ENCODE data around the gene GAREM1. TPM values are rescaled to one million over a fixed set of nuclear protein-coding genes. Genes with fewer than 3 reads are reported as not detected.

GAREM1 gene
- total and polyA plus RNA-seq, 9 of the 15 experiments (the other 6 are each of a cell fraction or from before 2014, with no cell fraction given) = 0.03 to 0.33 (median 0.07) TPM; not detected in 1

GRCh38 chr18:32244881-32245280 is 225.8 kb downstream of the GAREM1 start (continued):
- TF ChIP-seq, protein P1, sequence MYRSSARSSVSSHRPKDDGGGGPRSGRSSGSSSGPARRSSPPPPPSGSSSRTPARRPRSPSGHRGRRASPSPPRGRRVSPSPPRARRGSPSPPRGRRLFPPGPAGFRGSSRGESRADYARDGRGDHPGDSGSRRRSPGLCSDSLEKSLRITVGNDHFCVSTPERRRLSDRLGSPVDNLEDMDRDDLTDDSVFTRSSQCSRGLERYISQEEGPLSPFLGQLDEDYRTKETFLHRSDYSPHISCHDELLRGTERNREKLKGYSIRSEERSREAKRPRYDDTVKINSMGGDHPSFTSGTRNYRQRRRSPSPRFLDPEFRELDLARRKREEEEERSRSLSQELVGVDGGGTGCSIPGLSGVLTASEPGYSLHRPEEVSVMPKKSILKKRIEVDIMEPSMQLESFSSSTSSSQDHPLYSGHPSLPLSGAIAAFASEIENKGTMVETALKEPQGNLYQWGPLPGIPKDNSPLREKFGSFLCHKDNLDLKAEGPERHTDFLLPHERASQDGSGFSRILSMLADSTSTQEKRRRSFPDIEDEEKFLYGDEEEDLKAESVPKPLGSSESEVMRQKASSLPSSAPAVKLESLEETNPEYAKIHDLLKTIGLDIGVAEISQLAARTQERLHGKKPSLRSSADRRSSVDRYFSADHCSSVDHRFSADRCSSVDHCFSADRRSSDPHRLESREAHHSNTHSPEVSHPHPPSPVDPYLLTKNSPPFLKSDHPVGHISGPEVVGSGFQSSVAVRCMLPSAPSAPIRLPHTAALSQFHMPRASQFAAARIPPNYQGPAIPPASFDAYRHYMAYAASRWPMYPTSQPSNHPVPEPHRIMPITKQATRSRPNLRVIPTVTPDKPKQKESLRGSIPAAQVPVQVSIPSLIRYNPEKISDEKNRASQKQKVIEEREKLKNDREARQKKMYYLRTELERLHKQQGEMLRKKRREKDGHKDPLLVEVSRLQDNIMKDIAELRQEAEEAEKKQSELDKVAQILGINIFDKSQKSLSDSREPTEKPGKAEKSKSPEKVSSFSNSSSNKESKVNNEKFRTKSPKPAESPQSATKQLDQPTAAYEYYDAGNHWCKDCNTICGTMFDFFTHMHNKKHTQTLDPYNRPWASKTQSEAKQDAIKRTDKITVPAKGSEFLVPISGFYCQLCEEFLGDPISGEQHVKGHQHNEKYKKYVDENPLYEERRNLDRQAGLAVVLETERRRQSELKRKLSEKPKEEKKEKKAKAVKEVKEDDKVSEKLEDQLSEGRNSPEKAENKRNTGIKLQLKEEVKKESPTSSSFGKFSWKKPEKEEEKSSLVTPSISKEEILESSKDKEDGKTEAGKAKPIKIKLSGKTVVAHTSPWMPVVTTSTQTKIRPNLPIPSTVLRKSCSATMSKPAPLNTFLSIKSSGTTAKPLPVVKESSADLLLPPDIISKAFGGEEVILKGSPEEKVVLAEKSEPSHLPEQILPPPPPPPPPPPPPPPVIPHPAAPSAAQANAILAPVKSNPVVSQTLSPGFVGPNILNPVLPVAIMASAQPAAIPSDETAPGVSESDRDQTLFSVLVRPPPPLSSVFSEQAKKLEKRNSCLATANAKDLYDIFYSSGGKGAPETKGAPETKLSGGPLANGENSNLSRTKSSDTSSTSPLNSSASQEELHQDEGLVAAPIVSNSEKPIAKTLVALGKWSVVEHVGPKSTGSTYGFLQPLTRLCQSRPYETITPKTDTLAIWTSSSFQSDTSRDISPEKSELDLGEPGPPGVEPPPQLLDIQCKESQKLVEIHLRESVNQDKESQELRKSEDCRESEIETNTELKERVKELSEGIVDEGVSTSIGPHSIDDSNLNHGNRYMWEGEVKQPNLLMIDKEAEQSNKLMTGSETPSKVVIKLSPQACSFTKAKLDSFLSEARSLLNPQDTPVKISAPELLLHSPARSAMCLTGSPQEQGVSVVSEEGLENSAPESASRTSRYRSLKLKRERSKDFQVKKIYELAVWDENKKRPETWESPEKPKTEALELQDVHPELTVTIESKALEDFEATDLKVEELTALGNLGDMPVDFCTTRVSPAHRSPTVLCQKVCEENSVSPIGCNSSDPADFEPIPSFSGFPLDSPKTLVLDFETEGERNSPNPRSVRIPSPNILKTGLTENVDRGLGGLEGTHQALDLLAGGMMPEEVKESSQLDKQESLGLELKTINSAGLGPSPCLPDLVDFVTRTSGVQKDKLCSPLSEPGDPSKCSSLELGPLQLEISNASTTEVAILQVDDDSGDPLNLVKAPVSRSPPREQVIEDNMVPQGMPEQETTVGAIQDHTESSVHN (IDR thresholded peaks at IDR 0.05; ENCODE audit: borderline replicate concordance in 1 of 2, low read depth in 1 of 2) = no peak
- no peak for TF ChIP-seq RAD51 (IDR thresholded peaks at IDR 0.05; ENCODE audit: borderline replicate concordance, low read depth)

DNA sequence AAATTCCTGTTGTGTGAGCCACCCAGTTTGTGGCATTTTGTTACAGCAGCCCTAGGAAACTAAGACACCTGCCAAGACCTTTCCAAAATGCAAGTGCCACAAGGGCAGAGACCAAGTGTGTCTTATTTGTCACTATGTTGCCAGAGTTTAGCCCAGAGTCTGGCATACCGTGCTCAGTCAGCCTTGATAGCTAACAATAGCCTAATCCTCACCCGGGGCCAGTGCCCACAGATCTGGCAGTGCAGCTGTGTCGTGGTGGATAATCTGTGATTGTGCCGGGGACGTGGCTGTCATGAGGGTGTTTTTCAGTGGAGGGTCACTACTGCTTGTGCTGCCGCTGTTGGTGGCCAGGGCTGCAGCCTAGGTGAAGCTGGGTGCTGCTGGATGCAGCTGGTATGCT is 227.3 kb downstream of the GAREM1 start:
- in situ Hi-C loops (cut with MboI) (no loop called here), intact Hi-C loops (cut with micrococcal nuclease) (no loop called here)
- Histone ChIP-seq H3K27ac (ENCODE audit: extremely low read depth, low read depth, low read length) (no peak overlapping the region), H3K9me3 (replicated peaks; ENCODE audit: control insufficient read depth, insufficient read depth, low read depth, low read length) (no peaks in the 10 kb centered on the region), H3K4me1 (replicated peaks in 1 of 2; ENCODE audit: control insufficient read depth in 2 of 2, insufficient read depth in 2 of 2, low read length in 2 of 2) (no peaks in the 10 kb centered on the region), H3K36me3 (ENCODE audit: control insufficient read depth, insufficient read depth, low read length) (no peaks in the 10 kb centered on the region), H3K4me2 (ENCODE audit: insufficient read depth, low read length) (no peak overlapping the region), H3K9me1 (ENCODE audit: control insufficient read depth, insufficient read depth, low read length) (no peaks in the 10 kb centered on the region), H4K20me1 (replicated peaks; ENCODE audit: control insufficient read depth, insufficient read depth, low read length) (no peaks in the 10 kb centered on the region), H3K79me2 (ENCODE audit: control insufficient read depth, insufficient read depth, low read length) (no peaks in the 10 kb centered on the region), H3K4me3 (no peak overlapping the region), H3K9ac (ENCODE audit: insufficient read depth in 1 of 2, low read depth in 2 of 2, low read length in 2 of 2) (no peak overlapping the region), H3K27me3 (ENCODE audit: control insufficient read depth in 2 of 2, insufficient read depth in 2 of 2, low read length in 2 of 2) (no peaks in the 10 kb centered on the region), H2AFZ (ENCODE audit: low read depth, low read length) (no peak overlapping the region)
- ATAC-seq (no peak), DNase-seq (ENCODE audit: extremely low read depth in 1 of 4, low spot score in 3 of 4) (no peak), FAIRE-seq (no peak)
- no peak for TF ChIP-seq GTF2E2 (tag; IDR thresholded peaks at IDR 0.05)
- POLR2A ChIA-PET = no interaction called here
- BruUV-seq (replicated peaks) = no TSS peak
- CTCF ChIA-PET (ENCODE audit: low intra/inter-chr PET ratio) = no interaction called here
- under 1% methylated on average over 6 of the region's 6 CpGs for WGBS (ENCODE audit: insufficient coverage, low coverage, missing lambda C conversion rate)
